HG03439 (cell line): ENCODE measurements around the gene DHRS7B.
"Not testable (repeated sequence)": the region's sequence is repeated elsewhere in the genome, so short reads cannot be mapped to it uniquely, and the experiment has no call there.

Experiments
- ATAC-seq: cut with Tn5 transposase; IDR thresholded peaks from one replicate; pipeline ENCODE4 v1.9.1; 2021; ENCODE audit warnings: mild to moderate bottlenecking, moderate library complexity; ENCODE audit not compliant: unreplicated experiment

Gene DHRS7B

GRCh38 chr17:21126645-21127508, at the start of gene DHRS7B:
TSS of gene DHRS7B (plus strand) at chr17:21126964. CDS start at chr17:21126972, 8 bp downstream.
- peak; percentile 94 for ATAC-seq

GRCh38 chr17:21077281-21077680, 49.5 kb upstream of the DHRS7B start:
- no peak for ATAC-seq

GRCh38 chr17:21078016-21078780, 48.6 kb upstream of the DHRS7B start:
- ATAC-seq: no peak

- ATAC-seq: no peak
Observed at GRCh38 chr17:21079196-21079595, 47.6 kb upstream of the DHRS7B start.

- no peak for ATAC-seq
Observed at GRCh38 chr17:21082001-21082436, 44.7 kb upstream of the DHRS7B start.

DNA sequence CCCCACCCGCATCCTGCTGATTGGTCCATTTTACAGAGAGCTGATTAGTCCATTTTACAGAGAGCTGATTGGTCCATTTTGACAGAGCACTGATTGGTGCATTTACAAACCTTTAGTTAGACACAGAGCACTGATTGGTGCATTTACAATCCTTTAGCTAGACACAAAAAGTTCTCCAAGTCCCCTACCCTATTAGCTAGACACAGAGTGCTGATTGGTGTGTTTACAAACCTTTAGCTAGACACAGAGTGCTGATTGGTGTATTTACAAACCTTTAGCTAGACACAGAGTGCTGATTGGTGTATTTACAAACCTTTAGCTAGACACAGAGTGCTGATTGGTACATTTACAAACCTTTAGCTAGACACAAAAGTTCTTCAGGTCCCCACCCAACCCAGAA, 41.5 kb upstream of the DHRS7B start:
- not testable (repeated sequence) for ATAC-seq

DNA sequence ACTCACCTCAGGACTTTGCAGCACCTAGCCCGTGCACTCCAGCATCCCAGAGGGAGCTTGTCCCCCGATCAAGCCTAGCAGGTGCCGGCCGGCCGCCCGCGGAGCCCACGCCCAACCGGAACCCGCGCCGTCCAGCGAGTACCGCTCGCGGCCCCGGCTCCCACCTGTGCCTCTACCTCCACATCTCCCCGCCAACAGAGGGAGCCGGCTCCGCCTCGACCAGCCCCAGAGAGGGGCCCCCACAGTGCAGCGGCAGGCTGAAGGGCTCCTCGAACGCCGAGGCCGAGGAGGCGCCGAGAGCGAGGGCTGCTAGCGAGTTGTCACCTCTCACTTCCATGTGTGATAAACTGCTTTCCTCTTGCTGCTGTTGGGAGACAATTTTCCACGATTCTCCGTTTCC, 41.1 kb upstream of the DHRS7B start:
- ATAC-seq: no peak

DNA sequence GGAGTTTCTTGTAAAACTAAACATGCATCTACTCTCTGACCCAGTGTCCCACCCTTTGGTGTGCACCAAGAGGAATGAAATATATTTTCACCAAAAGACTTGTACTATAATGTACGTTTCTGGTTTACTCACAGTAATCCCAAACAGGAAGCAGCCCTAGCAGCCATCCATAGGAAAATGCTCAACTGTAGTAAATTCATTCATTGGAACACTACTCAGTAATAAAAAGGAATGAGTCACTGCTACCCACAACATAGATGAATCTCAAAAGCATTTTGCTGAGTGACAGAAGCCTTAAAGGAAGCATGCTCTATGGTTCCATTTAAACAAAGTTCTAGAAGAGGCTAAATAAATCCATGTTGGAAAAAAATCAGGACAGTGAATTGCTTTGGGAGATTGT, 37.6 kb upstream of the DHRS7B start:
- no peak for ATAC-seq

GRCh38 chr17:21089933-21090901, 36.5 kb upstream of the DHRS7B start:
- no peak for ATAC-seq

- ATAC-seq: no peak
Observed at GRCh38 chr17:21090902-21091618, 35.7 kb upstream of the DHRS7B start.

GRCh38 chr17:21094298-21094704, 32.5 kb upstream of the DHRS7B start:
- ATAC-seq: no peak

DNA sequence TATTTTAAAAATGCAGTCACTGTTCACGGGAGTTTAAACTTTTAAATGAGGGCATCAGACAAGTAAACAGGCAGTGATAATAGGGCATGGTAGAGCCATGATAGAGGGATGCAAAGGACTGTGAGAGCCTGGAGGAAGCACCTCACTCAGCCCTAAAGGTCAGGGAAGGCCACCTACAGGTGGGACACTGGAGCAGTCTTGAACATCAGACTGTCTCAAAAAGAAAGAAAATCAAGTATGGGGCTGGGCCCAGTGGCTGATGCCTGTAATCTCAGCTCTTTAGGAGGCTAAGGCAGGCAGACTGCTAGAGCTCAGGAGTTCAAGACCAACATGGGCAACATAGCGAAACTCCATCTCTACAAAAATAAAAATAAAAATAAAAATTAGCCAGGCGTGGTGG, 31.0 kb upstream of the DHRS7B start:
- ATAC-seq: no peak

GRCh38 chr17:21096874-21097273, 29.9 kb upstream of the DHRS7B start:
- ATAC-seq: no peak

- peak; percentile 90 for ATAC-seq
Observed at GRCh38 chr17:21098934-21099689, 27.7 kb upstream of the DHRS7B start.

GRCh38 chr17:21100636-21101035, 26.1 kb upstream of the DHRS7B start:
- ATAC-seq: no peak

DNA sequence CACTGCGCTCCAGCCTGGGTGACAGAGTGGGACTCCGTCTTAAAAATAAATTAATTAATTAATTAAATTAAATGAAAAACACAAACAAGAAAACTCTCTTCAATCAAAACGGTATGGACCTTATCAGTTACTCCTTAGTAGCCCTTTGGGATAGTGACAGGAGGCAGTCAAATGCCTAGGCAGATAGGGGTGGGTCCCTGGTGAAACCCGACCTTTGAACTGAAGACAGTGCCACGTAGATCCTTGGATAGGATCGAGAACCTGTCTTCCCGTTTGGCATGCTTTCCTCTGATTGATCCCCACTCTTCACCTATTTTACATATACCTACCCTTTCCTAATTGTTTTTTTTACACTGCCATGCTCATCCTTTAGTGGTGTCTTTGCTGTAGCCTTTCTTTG, 22.2 kb upstream of the DHRS7B start:
- no peak for ATAC-seq

DNA sequence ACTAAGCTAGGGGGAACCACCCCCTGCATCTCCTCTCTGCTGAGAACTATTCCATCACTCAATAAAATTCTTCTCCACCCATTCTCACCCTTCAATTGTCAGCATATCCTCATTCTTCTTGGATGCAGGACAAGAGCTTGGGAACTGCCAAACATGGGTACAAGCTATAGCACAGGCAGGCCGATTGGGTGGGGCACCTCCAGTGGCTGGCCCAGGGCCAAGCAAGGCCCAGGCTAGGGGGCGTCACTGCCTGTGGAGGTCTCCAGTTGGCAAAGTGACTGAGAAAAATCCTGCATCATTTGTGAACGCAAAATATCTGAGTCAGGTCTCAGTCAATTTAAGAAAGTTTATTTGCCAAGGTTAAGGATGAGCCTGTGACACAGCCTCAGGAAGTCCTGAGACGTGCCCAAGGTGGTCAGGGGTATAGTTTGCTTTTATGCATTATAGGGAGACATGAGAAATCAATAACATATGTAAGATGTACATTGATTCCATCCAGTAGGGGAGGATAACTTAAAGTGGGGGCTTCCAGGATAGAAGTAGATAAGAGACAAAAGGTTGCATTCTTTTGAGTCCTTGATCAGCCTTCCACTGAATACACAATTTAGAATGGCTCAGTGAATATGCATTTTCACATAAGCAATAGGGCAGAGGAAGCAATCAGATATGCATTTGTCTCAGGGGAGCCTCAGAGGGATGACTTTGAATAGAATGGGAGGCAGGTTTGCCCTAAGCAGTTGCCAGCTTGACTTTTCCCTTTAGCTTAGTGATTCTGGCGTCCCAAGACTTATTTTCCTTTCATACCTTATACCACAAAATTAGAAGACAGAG, 21.5 kb upstream of the DHRS7B start:
- ATAC-seq: no peak

- no peak for ATAC-seq
Observed at GRCh38 chr17:21106316-21106715, 20.4 kb upstream of the DHRS7B start.
